GM19395 (cell line): Measurements from ENCODE around the gene NUP35.
"Not testable (repeated sequence)": the region's sequence is repeated elsewhere in the genome, so short reads cannot be mapped to it uniquely, and the experiment has no call there.

ENCODE experiments used
- ATAC-seq: cut with Tn5 transposase; IDR thresholded peaks from one replicate; pipeline ENCODE4 v1.9.1; 2021; ENCODE audit warnings: mild to moderate bottlenecking, moderate library complexity; ENCODE audit not compliant: unreplicated experiment

NUP35 gene

GRCh38 chr2:183126635-183127034 lies 2.4 kb downstream of the NUP35 start:
- no peak for ATAC-seq

GRCh38 chr2:183134016-183134415 lies 9.8 kb downstream of the NUP35 start:
- ATAC-seq, result no peak

GRCh38 chr2:183148955-183149354 lies 24.7 kb downstream of the NUP35 start:
- ATAC-seq, result no peak

- no peak for ATAC-seq
These were observed 25.2 kb downstream of the NUP35 start for GRCh38 chr2:183149489-183149888.

- ATAC-seq, result not testable (repeated sequence)
These were observed 28.0 kb downstream of the NUP35 start for GRCh38 chr2:183152280-183152679.

GRCh38 chr2:183153967-183154366 lies 29.7 kb downstream of the NUP35 start:
- ATAC-seq, result no peak

GRCh38 chr2:183154772-183155171 lies 30.5 kb downstream of the NUP35 start:
- ATAC-seq, result not testable (repeated sequence)

- no peak for ATAC-seq
These were observed 32.9 kb downstream of the NUP35 start for GRCh38 chr2:183157131-183157530.

GRCh38 chr2:183162362-183162761 lies 38.1 kb downstream of the NUP35 start:
- no peak for ATAC-seq

GRCh38 chr2:183163821-183164649 lies 39.8 kb downstream of the NUP35 start:
- no peak for ATAC-seq

- ATAC-seq, result no peak
These were observed 40.4 kb downstream of the NUP35 start for GRCh38 chr2:183164650-183165015.

- ATAC-seq, result no peak
These were observed 42.0 kb downstream of the NUP35 start for GRCh38 chr2:183166210-183166609.

- not testable (repeated sequence) for ATAC-seq
These were observed 42.7 kb downstream of the NUP35 start for GRCh38 chr2:183166976-183167375.

- ATAC-seq, result no peak
These were observed 48.1 kb downstream of the NUP35 start for GRCh38 chr2:183172220-183172887.

GRCh38 chr2:183179156-183179555 lies 54.9 kb downstream of the NUP35 start:
- ATAC-seq, result no peak

GRCh38 chr2:183185534-183185933 lies 61.3 kb downstream of the NUP35 start:
- no peak for ATAC-seq

- ATAC-seq, result no peak
These were observed 62.1 kb downstream of the NUP35 start for GRCh38 chr2:183186296-183186695.

- no peak for ATAC-seq
These were observed 62.5 kb downstream of the NUP35 start for GRCh38 chr2:183186766-183187165.

GRCh38 chr2:183192343-183192742 lies 68.1 kb downstream of the NUP35 start:
- no peak for ATAC-seq

GRCh38 chr2:183193904-183194303 lies 69.7 kb downstream of the NUP35 start:
- ATAC-seq, result no peak

GRCh38 chr2:183195397-183195796 lies 71.2 kb downstream of the NUP35 start:
- ATAC-seq, result no peak

GRCh38 chr2:183195998-183196409 lies 71.8 kb downstream of the NUP35 start:
- no peak for ATAC-seq
